ENCODE data around the gene PRR23E. TPM values are rescaled to one million over a fixed set of nuclear protein-coding genes. Genes with fewer than 3 reads are reported as not detected.

PRR23E gene
- total RNA-seq, 2 experiments from 2014 or later: not detected

DNA sequence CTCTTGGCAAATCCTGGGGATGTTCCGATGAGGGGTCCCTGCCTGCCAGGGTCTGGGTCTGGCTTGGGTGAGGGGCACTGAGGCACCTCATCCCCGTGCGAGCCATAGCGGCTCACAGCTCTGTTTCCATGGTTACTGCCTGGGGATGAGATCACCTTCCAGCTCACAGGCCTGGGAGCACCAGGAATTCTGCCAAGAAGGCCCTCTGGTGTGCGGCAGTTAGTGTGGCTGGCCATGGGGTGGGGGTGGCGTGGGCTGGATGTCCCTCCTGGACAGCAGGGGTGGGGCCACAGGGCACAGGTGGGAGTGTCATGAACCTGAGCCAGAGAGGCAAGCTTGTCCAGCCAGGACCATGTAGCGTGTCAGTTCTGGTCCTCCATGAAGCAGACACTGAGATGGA lies 22.1 kb upstream of the PRR23E start:
- intact Hi-C loops (cut with DNase I, micrococcal nuclease): no loop called here
- no peaks in the 10 kb centered on the region for H3K36me3 Mint-ChIP-seq (ENCODE audit: low read depth)
- H3K27ac Mint-ChIP-seq: no peak overlapping the region
- Histone ChIP-seq H3K4me1 (ENCODE audit: insufficient read depth, low read length) (no peaks in the 10 kb centered on the region), H3K36me3 (ENCODE audit: insufficient read depth, low read length) (no peaks in the 10 kb centered on the region), H3K27me3 (ENCODE audit: control insufficient read depth in 1 of 2, insufficient read depth in 2 of 2, low read length in 2 of 2) (peaks cover 5 to 7% of the 10 kb centered on the region in 2 experiments), H3K9me3 (ENCODE audit: control insufficient read depth in 1 of 2, insufficient read depth in 1 of 2, low read length in 2 of 2) (peaks cover 0 to 16% of the 10 kb centered on the region in 2 experiments), H3K27ac (ENCODE audit: low read depth in 1 of 2, low read length in 2 of 2) (no peak overlapping the region), H3K4me3 (ENCODE audit: low read length) (no peak overlapping the region)
- CTCF ChIA-PET: no interaction called here
- H3K4me3 Mint-ChIP-seq: no peak overlapping the region
- no peak for ATAC-seq (ENCODE audit: poor library complexity)
- no peaks in the 10 kb centered on the region for H3K9me3 Mint-ChIP-seq
- H3K4me1 Mint-ChIP-seq (ENCODE audit: low read depth): no peaks in the 10 kb centered on the region
- no peak for DNase-seq
- TF ChIP-seq, protein P1, sequence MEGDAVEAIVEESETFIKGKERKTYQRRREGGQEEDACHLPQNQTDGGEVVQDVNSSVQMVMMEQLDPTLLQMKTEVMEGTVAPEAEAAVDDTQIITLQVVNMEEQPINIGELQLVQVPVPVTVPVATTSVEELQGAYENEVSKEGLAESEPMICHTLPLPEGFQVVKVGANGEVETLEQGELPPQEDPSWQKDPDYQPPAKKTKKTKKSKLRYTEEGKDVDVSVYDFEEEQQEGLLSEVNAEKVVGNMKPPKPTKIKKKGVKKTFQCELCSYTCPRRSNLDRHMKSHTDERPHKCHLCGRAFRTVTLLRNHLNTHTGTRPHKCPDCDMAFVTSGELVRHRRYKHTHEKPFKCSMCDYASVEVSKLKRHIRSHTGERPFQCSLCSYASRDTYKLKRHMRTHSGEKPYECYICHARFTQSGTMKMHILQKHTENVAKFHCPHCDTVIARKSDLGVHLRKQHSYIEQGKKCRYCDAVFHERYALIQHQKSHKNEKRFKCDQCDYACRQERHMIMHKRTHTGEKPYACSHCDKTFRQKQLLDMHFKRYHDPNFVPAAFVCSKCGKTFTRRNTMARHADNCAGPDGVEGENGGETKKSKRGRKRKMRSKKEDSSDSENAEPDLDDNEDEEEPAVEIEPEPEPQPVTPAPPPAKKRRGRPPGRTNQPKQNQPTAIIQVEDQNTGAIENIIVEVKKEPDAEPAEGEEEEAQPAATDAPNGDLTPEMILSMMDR (IDR thresholded peaks at IDR 0.05): no peak
- POLR2A ChIA-PET: no interaction called here
- H3K27me3 Mint-ChIP-seq: peaks cover 51% of the 10 kb centered on the region

DNA sequence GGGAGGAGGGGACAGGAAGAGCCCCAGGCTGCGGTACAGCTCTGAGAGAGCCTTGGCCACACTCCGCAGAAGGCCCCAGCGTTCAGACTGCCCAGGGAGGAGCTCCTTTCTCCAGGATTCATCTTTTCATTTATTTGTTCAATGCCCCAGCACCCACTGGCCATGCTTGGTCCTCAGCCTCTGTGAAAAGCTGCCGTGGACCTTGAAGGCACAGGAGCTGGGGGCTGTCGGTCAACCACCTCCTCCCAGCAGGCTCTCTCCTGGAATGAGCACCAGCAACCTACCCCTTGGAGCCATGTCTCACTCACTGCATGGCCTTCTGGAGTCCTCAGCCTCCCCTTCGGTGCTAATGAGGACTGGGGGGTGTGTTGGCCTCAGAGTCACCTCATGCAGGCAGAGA lies 21.6 kb upstream of the PRR23E start:
- Histone ChIP-seq H3K9me3 (ENCODE audit: control insufficient read depth in 1 of 2, insufficient read depth in 1 of 2, low read length in 2 of 2) (peaks cover 0 to 16% of the 10 kb centered on the region in 2 experiments), H3K27me3 (ENCODE audit: control insufficient read depth in 1 of 2, insufficient read depth in 2 of 2, low read length in 2 of 2) (peaks cover 5 to 7% of the 10 kb centered on the region in 2 experiments), H3K27ac (ENCODE audit: low read depth in 1 of 2, low read length in 2 of 2) (no peak overlapping the region), H3K4me3 (ENCODE audit: low read length) (no peak overlapping the region), H3K4me1 (ENCODE audit: insufficient read depth, low read length) (no peaks in the 10 kb centered on the region), H3K36me3 (ENCODE audit: insufficient read depth, low read length) (no peaks in the 10 kb centered on the region)
- TF ChIP-seq, protein P1 (IDR thresholded peaks at IDR 0.05): no peak
- Mint-ChIP-seq H3K4me1 (ENCODE audit: low read depth) (no peaks in the 10 kb centered on the region), H3K36me3 (ENCODE audit: low read depth) (no peaks in the 10 kb centered on the region), H3K27me3 (peaks cover 51% of the 10 kb centered on the region), H3K9me3 (no peaks in the 10 kb centered on the region), H3K4me3 (no peak overlapping the region), H3K27ac (no peak overlapping the region)
- intact Hi-C loops (cut with DNase I, micrococcal nuclease): no loop called here
- DNase-seq (no peak), ATAC-seq (ENCODE audit: poor library complexity) (no peak)
- POLR2A ChIA-PET: no interaction called here
- CTCF ChIA-PET: no interaction called here

DNA sequence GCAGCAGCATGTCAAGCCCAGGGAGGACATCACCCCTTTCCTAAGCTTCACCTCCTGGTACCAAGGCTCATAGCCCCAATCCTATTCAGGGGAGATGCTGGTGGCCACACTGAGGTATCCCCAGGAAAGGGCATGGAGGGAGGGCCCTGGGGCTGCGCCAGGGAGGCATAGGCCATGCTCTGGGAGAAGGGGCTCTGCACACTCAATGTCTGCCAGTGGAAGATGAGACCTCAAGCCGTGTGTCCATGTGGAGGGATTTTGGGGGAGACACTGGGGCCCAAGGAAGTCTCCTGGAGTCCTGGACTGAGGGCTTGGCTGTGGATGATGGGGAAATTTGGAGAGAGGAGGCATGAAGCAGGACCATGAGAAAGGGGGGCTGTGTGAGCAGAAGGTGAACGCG lies 21.2 kb upstream of the PRR23E start:
- Mint-ChIP-seq H3K27ac (no peak overlapping the region), H3K4me3 (no peak overlapping the region), H3K36me3 (ENCODE audit: low read depth) (no peaks in the 10 kb centered on the region), H3K9me3 (no peaks in the 10 kb centered on the region), H3K27me3 (peaks cover 50% of the 10 kb centered on the region), H3K4me1 (ENCODE audit: low read depth) (no peaks in the 10 kb centered on the region)
- CTCF ChIA-PET: no interaction called here
- DNase-seq: no peak
- intact Hi-C loops (cut with DNase I, micrococcal nuclease): no loop called here
- Histone ChIP-seq H3K36me3 (ENCODE audit: insufficient read depth, low read length) (no peaks in the 10 kb centered on the region), H3K9me3 (ENCODE audit: control insufficient read depth in 1 of 2, insufficient read depth in 1 of 2, low read length in 2 of 2) (peaks cover 0 to 13% of the 10 kb centered on the region in 2 experiments), H3K4me1 (ENCODE audit: insufficient read depth, low read length) (no peaks in the 10 kb centered on the region), H3K4me3 (ENCODE audit: low read length) (no peak overlapping the region), H3K27me3 (ENCODE audit: control insufficient read depth in 1 of 2, insufficient read depth in 2 of 2, low read length in 2 of 2) (peaks cover 5 to 7% of the 10 kb centered on the region in 2 experiments), H3K27ac (ENCODE audit: low read depth in 1 of 2, low read length in 2 of 2) (no peak overlapping the region)
- TF ChIP-seq, protein P1 (IDR thresholded peaks at IDR 0.05): no peak
- POLR2A ChIA-PET: no interaction called here
- no peak for ATAC-seq (ENCODE audit: poor library complexity)

Measured in CD4-positive, alpha-beta T cell (primary cell).